Endothelial cell of umbilical vein (primary cell): ENCODE results near the gene MCF2. TPM values are rescaled to one million over a fixed set of nuclear protein-coding genes. Genes with fewer than 3 reads are reported as not detected.

ENCODE experiments used
- BruUV-seq: library from RNA; stranded (reverse); fragments of 400-500 nt; replicated peaks from 2 replicates; lab custom pipeline; 2021; lab: Mats Ljungman, UMichigan
- CTCF ChIA-PET: fragments of 300-600, 350-600 bp; sonication (Branson Sonifier 250); formaldehyde crosslinking; loops from one replicate; lab custom pipeline; 2021; ENCODE audit warnings: antibody characterized with exemption, inconsistent platforms; lab: Charles Lee
- POLR2A ChIA-PET: fragments of 300-600, 350-600 bp; sonication (Branson Sonifier 250); formaldehyde crosslinking; loops from one replicate; lab custom pipeline; 2021; ENCODE audit warnings: antibody characterized with exemption, inconsistent platforms; lab: Charles Lee
- DNase-seq: peaks from one replicate; pipeline ENCODE4 v3.0.0-alpha.2; 2011; ENCODE audit warnings: low read depth, low spot score
- FAIRE-seq: peaks from 2 replicates; lab custom pipeline; 2011; peaks lifted over from hg19 to GRCh38; lab: Jason Lieb, UNC
- H2AFZ ChIP-seq: 2 replicates; pipeline ENCODE4 v1.6.0; 2012; ENCODE audit warnings: low read depth, low read length, control low read depth, inconsistent platforms
- H3K27ac ChIP-seq: 2 replicates; pipeline ENCODE4 v1.5.1; 2011; ENCODE audit warnings: low read depth, mild to moderate bottlenecking, control low read depth, low read length, moderate library complexity; ENCODE audit not compliant: insufficient read depth
- H3K27me3 ChIP-seq, 2 experiments: 2 replicates each; pipeline versions ENCODE4 v1.6.0 to v1.6.1; 2011; ENCODE audit warnings: low read length in 2 of 2, mixed read lengths in 1 of 2; ENCODE audit not compliant: control insufficient read depth in 2 of 2, insufficient read depth in 2 of 2
- H3K36me3 ChIP-seq, 2 experiments: 2 replicates in 1 of 2; 3 replicates in 1 of 2; pipeline ENCODE4 v1.5.1; 2011; ENCODE audit warnings: low read length in 2 of 2, mild to moderate bottlenecking in 1 of 2, moderate library complexity in 1 of 2; ENCODE audit not compliant: control insufficient read depth in 2 of 2, insufficient read depth in 2 of 2; ENCODE audit errors: extremely low read depth in 1 of 2
- H3K4me1 ChIP-seq: 3 replicates; pipeline ENCODE4 v1.5.1; 2011; ENCODE audit warnings: mild to moderate bottlenecking, low read length; ENCODE audit not compliant: control insufficient read depth, insufficient read depth; ENCODE audit errors: extremely low read depth
- H3K4me2 ChIP-seq: 2 replicates; pipeline ENCODE4 v1.6.1; 2011; ENCODE audit warnings: low read length, control low read depth, mixed read lengths; ENCODE audit not compliant: insufficient read depth
- H3K4me3 ChIP-seq, 3 experiments: fragments of 200-600 bp in 1 of 3; sonication (generic), shearing (Covaris generic) in 1 of 3; replicated peaks in 1 of 3; 2 replicates each; pipeline ENCODE4 v1.5.1; 2011 to 2016; ENCODE audit warnings: control low read depth in 3 of 3, low read length in 3 of 3, mild to moderate bottlenecking in 2 of 3, inconsistent platforms in 1 of 3, low read depth in 1 of 3, moderate library complexity in 1 of 3; ENCODE audit not compliant: insufficient read depth in 1 of 3
- H3K79me2 ChIP-seq: 2 replicates; pipeline ENCODE4 v1.6.0; 2012; ENCODE audit warnings: low read length, inconsistent platforms; ENCODE audit not compliant: control insufficient read depth, insufficient read depth
- H3K9ac ChIP-seq: replicated peaks from 2 replicates; pipeline ENCODE3; 2011; ENCODE audit warnings: low read length, control low read depth; ENCODE audit not compliant: insufficient read depth; ENCODE audit errors: extremely low read depth
- H3K9me1 ChIP-seq: replicated peaks from 3 replicates; pipeline ENCODE4 v1.6.0; 2011; ENCODE audit warnings: mild to moderate bottlenecking, low read length; ENCODE audit not compliant: control insufficient read depth, insufficient read depth; ENCODE audit errors: extremely low read depth
- H3K9me3 ChIP-seq: replicated peaks from 2 replicates; pipeline ENCODE4 v1.5.1; 2012; ENCODE audit warnings: low read length, inconsistent platforms; ENCODE audit not compliant: control insufficient read depth, insufficient read depth
- H4K20me1 ChIP-seq: replicated peaks from 2 replicates; pipeline ENCODE3; 2011; ENCODE audit warnings: mild to moderate bottlenecking, low read length; ENCODE audit not compliant: control insufficient read depth, insufficient read depth; ENCODE audit errors: extremely low read depth
- CTCF ChIP-seq, 2 donors: IDR thresholded peaks; 1 replicate in 1 of 2; 2 replicates in 1 of 2; pipeline ENCODE4 v1.5.1; 2011; ENCODE audit warnings: low read length in 2 of 2, mild to moderate bottlenecking in 2 of 2, moderate library complexity in 2 of 2, control low read depth in 1 of 2, inconsistent platforms in 1 of 2, low read depth in 1 of 2; ENCODE audit not compliant: insufficient read depth in 1 of 2; ENCODE audit errors: extremely low read depth in 1 of 2
- EZH2 ChIP-seq: IDR thresholded peaks from 2 replicates; pipeline ENCODE4 v1.6.1; 2012; ENCODE audit warnings: borderline replicate concordance, low read depth, mild to moderate bottlenecking, moderate library complexity, low read length, inconsistent platforms; ENCODE audit not compliant: severe bottlenecking
- FOS ChIP-seq: IDR thresholded peaks from 2 replicates; pipeline ENCODE4 v1.6.1; 2011; ENCODE audit warnings: mild to moderate bottlenecking, low read length, moderate library complexity, borderline replicate concordance; ENCODE audit not compliant: insufficient read depth
- GATA2 ChIP-seq: IDR thresholded peaks from 2 replicates; pipeline ENCODE4 v1.7.0; 2011; ENCODE audit warnings: low read depth, mild to moderate bottlenecking, moderate library complexity, mixed read lengths, low read length; ENCODE audit not compliant: insufficient read length, insufficient read depth
- JUN ChIP-seq: IDR thresholded peaks from 2 replicates; pipeline ENCODE4 v1.6.1; 2011; ENCODE audit warnings: borderline replicate concordance, low read depth; ENCODE audit not compliant: insufficient read length, insufficient read depth
- MAX ChIP-seq: IDR thresholded peaks from 2 replicates; pipeline ENCODE4 v1.6.1; 2011; ENCODE audit not compliant: insufficient read depth, insufficient read length
- MYC ChIP-seq: IDR thresholded peaks from one replicate; pipeline ENCODE4 v1.6.1; 2011; ENCODE audit warnings: mild to moderate bottlenecking, low read depth, low read length
- POLR2A ChIP-seq: IDR thresholded peaks from 2 replicates; pipeline ENCODE4 v1.6.1; 2012; ENCODE audit warnings: low read depth, mild to moderate bottlenecking, control low read depth, low read length
- POLR2AphosphoS5 ChIP-seq: IDR thresholded peaks from 2 replicates; pipeline ENCODE4 v1.6.1; 2012; ENCODE audit warnings: low read depth, mild to moderate bottlenecking, control low read depth, low read length, moderate library complexity; ENCODE audit not compliant: insufficient read depth
- dilution Hi-C: fragments of 300-500 bp; cut with MboI; formaldehyde crosslinking; loops from one replicate; pipeline ENCODE4 v1.15.0; 2019; ENCODE audit warnings: low sequenced_read_pairs; ENCODE audit not compliant: extremely low pct_ligation_motif_present
- intact Hi-C: fragments of 100-400 bp; cut with micrococcal nuclease; formaldehyde crosslinking; loops from one replicate; pipeline ENCODE4 v1.10.0; 2022
- polyA plus RNA-seq, 4 experiments: library from polyadenylated mRNA; depleted of rRNA in 3 of 4; stranded (reverse) in 3 of 4; unstranded in 1 of 4; fragments of >200 nt; gene quantifications; 2 replicates each; pipeline versions ENCODE4 v1.2.1 to v1.2.3, GENCODE V29; 2011 to 2012; ENCODE audit warnings: missing spikeins in 1 of 4
- total RNA-seq: library from RNA; stranded (reverse); gene quantifications from 2 replicates; pipeline ENCODE4 v1.2.3, GENCODE V29; 2021

The MCF2 gene
- total and polyA plus RNA-seq, 2 donors (not counting 3 experiments of a cell fraction or from before 2014, with no cell fraction given): 0.13 TPM; not detected in 1

GRCh38 chrX:139566981-139567380, 141.0 kb downstream of the MCF2 start:
- intact Hi-C loops: no loop called here
- no peak for DNase-seq
- Histone ChIP-seq H2AFZ (no peak overlapping the region), H3K9ac (no peak overlapping the region), H3K79me2 (no peaks in the 10 kb centered on the region), H3K4me2 (no peak overlapping the region), H3K27ac (no peak overlapping the region), H3K9me1 (no peaks in the 10 kb centered on the region), H3K27me3 (no peaks in the 10 kb centered on the region), H3K9me3 (no peaks in the 10 kb centered on the region), H3K4me3 (no peak overlapping the region), H3K36me3 (no peaks in the 10 kb centered on the region), H4K20me1 (no peaks in the 10 kb centered on the region), H3K4me1 (no peaks in the 10 kb centered on the region)
- ChIA-PET POLR2A (no interaction called here), CTCF (no interaction called here)
- BruUV-seq: no TSS peak
- FAIRE-seq: no peak
- dilution Hi-C loops: no loop called here
- TF ChIP-seq POLR2A: no peak
- no peak for TF ChIP-seq MAX
- TF ChIP-seq FOS: no peak
- TF ChIP-seq CTCF (IDR thresholded peaks at IDR 0.05; ENCODE audit: extremely low read depth in 1 of 2, insufficient read depth in 1 of 2, low read depth in 1 of 2, low read length in 2 of 2): no peak
- no peak for TF ChIP-seq POLR2AphosphoS5
- no peak for TF ChIP-seq MYC
- TF ChIP-seq EZH2: no peak
- TF ChIP-seq JUN: no peak
- no peak for TF ChIP-seq GATA2
